ENCODE measurements around the gene CLK4.

GRCh38 chr5:178670351-178670885 is 43.6 kb upstream of the CLK4 start:
- TF ChIP-seq, protein P1, sequence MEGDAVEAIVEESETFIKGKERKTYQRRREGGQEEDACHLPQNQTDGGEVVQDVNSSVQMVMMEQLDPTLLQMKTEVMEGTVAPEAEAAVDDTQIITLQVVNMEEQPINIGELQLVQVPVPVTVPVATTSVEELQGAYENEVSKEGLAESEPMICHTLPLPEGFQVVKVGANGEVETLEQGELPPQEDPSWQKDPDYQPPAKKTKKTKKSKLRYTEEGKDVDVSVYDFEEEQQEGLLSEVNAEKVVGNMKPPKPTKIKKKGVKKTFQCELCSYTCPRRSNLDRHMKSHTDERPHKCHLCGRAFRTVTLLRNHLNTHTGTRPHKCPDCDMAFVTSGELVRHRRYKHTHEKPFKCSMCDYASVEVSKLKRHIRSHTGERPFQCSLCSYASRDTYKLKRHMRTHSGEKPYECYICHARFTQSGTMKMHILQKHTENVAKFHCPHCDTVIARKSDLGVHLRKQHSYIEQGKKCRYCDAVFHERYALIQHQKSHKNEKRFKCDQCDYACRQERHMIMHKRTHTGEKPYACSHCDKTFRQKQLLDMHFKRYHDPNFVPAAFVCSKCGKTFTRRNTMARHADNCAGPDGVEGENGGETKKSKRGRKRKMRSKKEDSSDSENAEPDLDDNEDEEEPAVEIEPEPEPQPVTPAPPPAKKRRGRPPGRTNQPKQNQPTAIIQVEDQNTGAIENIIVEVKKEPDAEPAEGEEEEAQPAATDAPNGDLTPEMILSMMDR (IDR thresholded peaks at IDR 0.05): no peak
- no peak for TF ChIP-seq POLR2A (IDR thresholded peaks at IDR 0.05)
